ENCODE results near the gene L2HGDH.

The L2HGDH gene

GRCh38 chr14:50222055-50222613, 89.9 kb downstream of the L2HGDH start:
- H3K27ac ChIP-seq (ENCODE audit: low read length) = no peak overlapping the region

DNA sequence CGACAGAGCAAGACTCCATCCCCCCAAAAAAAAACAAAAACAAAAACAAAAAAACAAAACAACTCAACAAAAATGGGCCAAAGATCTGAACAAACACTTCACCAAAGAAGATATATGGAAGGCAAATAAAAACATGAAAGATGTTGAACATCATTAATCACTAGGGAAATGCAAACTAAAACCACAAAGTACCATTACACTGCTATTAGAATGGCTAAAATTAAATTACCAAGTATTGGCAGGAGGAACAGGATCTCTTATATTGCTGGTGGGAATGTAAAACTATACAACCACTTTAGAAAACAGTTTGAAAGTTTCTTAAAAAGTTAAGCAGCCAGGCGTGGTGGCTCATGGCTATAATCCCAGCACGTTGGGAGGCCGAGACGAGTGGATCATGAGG, 93.5 kb downstream of the L2HGDH start:
- no peaks in the 10 kb centered on the region for H3K36me3 ChIP-seq (ENCODE audit: control insufficient read depth, low read depth, low read length)
- H3K9ac ChIP-seq (ENCODE audit: low read length) = no peak overlapping the region
- no peak overlapping the region for H3K27ac ChIP-seq (ENCODE audit: low read length)
- no peaks in the 10 kb centered on the region for H3K4me1 ChIP-seq (ENCODE audit: control insufficient read depth, low read depth, low read length)
- no peaks in the 10 kb centered on the region for H3K27me3 ChIP-seq (ENCODE audit: control insufficient read depth, insufficient read depth, low read length)
- no peaks in the 10 kb centered on the region for H3K9me3 ChIP-seq (ENCODE audit: control insufficient read depth, low read depth, low read length)
- H3K4me3 ChIP-seq (ENCODE audit: low read length) = no peak overlapping the region

More at GRCh38 chr14:50222055-50222613, 89.9 kb downstream of the L2HGDH start:
- no peak overlapping the region for H3K4me3 ChIP-seq (ENCODE audit: low read length)
- peaks cover 11% of the 10 kb centered on the region for H3K4me1 ChIP-seq (ENCODE audit: control insufficient read depth, low read depth, low read length)
- H3K36me3 ChIP-seq (ENCODE audit: control insufficient read depth, low read depth, low read length) = no peaks in the 10 kb centered on the region
- no peak overlapping the region for H3K9ac ChIP-seq (ENCODE audit: low read length)
- no peaks in the 10 kb centered on the region for H3K9me3 ChIP-seq (ENCODE audit: control insufficient read depth, low read depth, low read length)
- H3K27me3 ChIP-seq (ENCODE audit: control insufficient read depth, insufficient read depth, low read length) = no peaks in the 10 kb centered on the region

GRCh38 chr14:50215416-50215815, 96.6 kb downstream of the L2HGDH start:
- no peaks in the 10 kb centered on the region for H3K4me1 ChIP-seq (ENCODE audit: control insufficient read depth, low read depth, low read length)
- H3K4me3 ChIP-seq (ENCODE audit: low read length) = no peak overlapping the region
- H3K27ac ChIP-seq (ENCODE audit: low read length) = no peak overlapping the region
- no peak overlapping the region for H3K9ac ChIP-seq (ENCODE audit: low read length)
- no peaks in the 10 kb centered on the region for H3K27me3 ChIP-seq (ENCODE audit: control insufficient read depth, insufficient read depth, low read length)
- no peaks in the 10 kb centered on the region for H3K9me3 ChIP-seq (ENCODE audit: control insufficient read depth, low read depth, low read length)
- H3K36me3 ChIP-seq (ENCODE audit: control insufficient read depth, low read depth, low read length) = no peaks in the 10 kb centered on the region

DNA sequence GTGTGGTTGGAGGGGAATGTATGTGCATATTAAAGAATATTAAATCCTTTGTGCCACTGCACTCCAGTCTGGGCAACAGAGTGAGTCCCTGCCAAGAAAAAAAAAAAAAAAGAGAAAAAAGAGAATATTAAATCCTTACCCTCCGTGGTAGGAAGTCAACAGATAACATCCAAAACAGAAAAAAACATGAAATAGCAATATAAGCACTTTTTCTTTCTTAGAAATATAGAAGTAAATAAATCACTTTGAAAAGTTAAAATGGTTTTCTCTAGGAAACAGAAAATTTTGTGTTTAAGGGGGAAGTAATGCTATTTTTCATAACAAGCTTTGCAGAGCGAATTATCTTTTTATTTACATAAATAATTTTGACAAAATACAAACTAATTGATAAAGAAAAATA, 98.2 kb downstream of the L2HGDH start:
- H3K27me3 ChIP-seq (ENCODE audit: control insufficient read depth, insufficient read depth, low read length) = no peaks in the 10 kb centered on the region
- H3K9me3 ChIP-seq (ENCODE audit: control insufficient read depth, low read depth, low read length) = no peaks in the 10 kb centered on the region
- H3K36me3 ChIP-seq (ENCODE audit: control insufficient read depth, low read depth, low read length) = no peaks in the 10 kb centered on the region
- no peak overlapping the region for H3K9ac ChIP-seq (ENCODE audit: low read length)
- H3K27ac ChIP-seq (ENCODE audit: low read length) = no peak overlapping the region
- no peaks in the 10 kb centered on the region for H3K4me1 ChIP-seq (ENCODE audit: control insufficient read depth, low read depth, low read length)
- H3K4me3 ChIP-seq (ENCODE audit: low read length) = no peak overlapping the region

GRCh38 chr14:50212726-50213125, 99.3 kb downstream of the L2HGDH start:
- no peaks in the 10 kb centered on the region for H3K4me1 ChIP-seq (ENCODE audit: control insufficient read depth, low read depth, low read length)

GRCh38 chr14:50210074-50210473, 102.0 kb downstream of the L2HGDH start:
- H3K27me3 ChIP-seq (ENCODE audit: control insufficient read depth, insufficient read depth, low read length) = no peaks in the 10 kb centered on the region
- H3K9ac ChIP-seq (ENCODE audit: low read length) = no peak overlapping the region
- H3K4me1 ChIP-seq (ENCODE audit: control insufficient read depth, low read depth, low read length) = no peaks in the 10 kb centered on the region
- H3K36me3 ChIP-seq (ENCODE audit: control insufficient read depth, low read depth, low read length) = no peaks in the 10 kb centered on the region
- no peaks in the 10 kb centered on the region for H3K9me3 ChIP-seq (ENCODE audit: control insufficient read depth, low read depth, low read length)
- no peak overlapping the region for H3K27ac ChIP-seq (ENCODE audit: low read length)
- H3K4me3 ChIP-seq (ENCODE audit: low read length) = no peak overlapping the region

More at GRCh38 chr14:50212726-50213125, 99.3 kb downstream of the L2HGDH start:
- Histone ChIP-seq H3K36me3 (ENCODE audit: control insufficient read depth, low read depth, low read length) (no peaks in the 10 kb centered on the region), H3K9ac (ENCODE audit: low read length) (no peak overlapping the region), H3K4me3 (ENCODE audit: low read length) (no peak overlapping the region), H3K27ac (ENCODE audit: low read length) (no peak overlapping the region), H3K9me3 (ENCODE audit: control insufficient read depth, low read depth, low read length) (no peaks in the 10 kb centered on the region), H3K27me3 (ENCODE audit: control insufficient read depth, insufficient read depth, low read length) (no peaks in the 10 kb centered on the region)

DNA sequence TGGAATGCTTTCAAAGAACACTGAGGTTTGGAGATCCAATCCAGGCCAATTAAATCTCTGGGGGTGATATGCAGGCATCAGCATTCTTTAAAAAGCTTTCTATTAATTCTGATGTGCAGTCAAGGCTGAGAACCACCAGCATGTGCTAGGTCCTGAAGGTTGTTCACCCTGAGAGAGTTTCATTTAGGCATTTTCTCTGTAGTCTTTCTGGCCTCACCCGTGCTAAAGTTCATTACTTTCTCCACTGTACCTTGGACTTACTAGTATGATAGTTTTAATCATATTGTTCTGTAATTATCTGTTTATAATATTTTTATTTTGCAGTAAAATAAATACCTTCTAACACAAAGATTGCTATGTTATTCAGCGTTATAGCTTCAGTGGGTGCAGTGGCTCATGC, 113.5 kb downstream of the L2HGDH start:
- H3K9ac ChIP-seq (ENCODE audit: low read length) = no peak overlapping the region
- peaks cover 3% of the 10 kb centered on the region for H3K36me3 ChIP-seq (ENCODE audit: control insufficient read depth, low read depth, low read length)
- no peaks in the 10 kb centered on the region for H3K4me1 ChIP-seq (ENCODE audit: control insufficient read depth, low read depth, low read length)
- H3K4me3 ChIP-seq (ENCODE audit: low read length) = no peak overlapping the region
- H3K27me3 ChIP-seq (ENCODE audit: control insufficient read depth, insufficient read depth, low read length) = no peaks in the 10 kb centered on the region
- H3K27ac ChIP-seq (ENCODE audit: low read length) = no peak overlapping the region
- H3K9me3 ChIP-seq (ENCODE audit: control insufficient read depth, low read depth, low read length) = no peaks in the 10 kb centered on the region

GRCh38 chr14:50191499-50191898, 120.5 kb downstream of the L2HGDH start:
- H3K36me3 ChIP-seq (ENCODE audit: control insufficient read depth, low read depth, low read length) = no peaks in the 10 kb centered on the region
- H3K9ac ChIP-seq (ENCODE audit: low read length) = no peak overlapping the region
- no peak overlapping the region for H3K27ac ChIP-seq (ENCODE audit: low read length)
- no peaks in the 10 kb centered on the region for H3K9me3 ChIP-seq (ENCODE audit: control insufficient read depth, low read depth, low read length)
- H3K27me3 ChIP-seq (ENCODE audit: control insufficient read depth, insufficient read depth, low read length) = no peaks in the 10 kb centered on the region
- no peak overlapping the region for H3K4me3 ChIP-seq (ENCODE audit: low read length)
- no peaks in the 10 kb centered on the region for H3K4me1 ChIP-seq (ENCODE audit: control insufficient read depth, low read depth, low read length)

Measured in iPS-18a (cell line).